LNCAP (cell line): Measurements from ENCODE around the gene KCNK4.

Experiments used
- CTCF ChIP-seq: fragments of 450-650 bp; IDR thresholded peaks from 2 replicates; pipeline ENCODE4 v1.5.1; 2017; ENCODE audit warnings: mild to moderate bottlenecking

KCNK4 gene

DNA sequence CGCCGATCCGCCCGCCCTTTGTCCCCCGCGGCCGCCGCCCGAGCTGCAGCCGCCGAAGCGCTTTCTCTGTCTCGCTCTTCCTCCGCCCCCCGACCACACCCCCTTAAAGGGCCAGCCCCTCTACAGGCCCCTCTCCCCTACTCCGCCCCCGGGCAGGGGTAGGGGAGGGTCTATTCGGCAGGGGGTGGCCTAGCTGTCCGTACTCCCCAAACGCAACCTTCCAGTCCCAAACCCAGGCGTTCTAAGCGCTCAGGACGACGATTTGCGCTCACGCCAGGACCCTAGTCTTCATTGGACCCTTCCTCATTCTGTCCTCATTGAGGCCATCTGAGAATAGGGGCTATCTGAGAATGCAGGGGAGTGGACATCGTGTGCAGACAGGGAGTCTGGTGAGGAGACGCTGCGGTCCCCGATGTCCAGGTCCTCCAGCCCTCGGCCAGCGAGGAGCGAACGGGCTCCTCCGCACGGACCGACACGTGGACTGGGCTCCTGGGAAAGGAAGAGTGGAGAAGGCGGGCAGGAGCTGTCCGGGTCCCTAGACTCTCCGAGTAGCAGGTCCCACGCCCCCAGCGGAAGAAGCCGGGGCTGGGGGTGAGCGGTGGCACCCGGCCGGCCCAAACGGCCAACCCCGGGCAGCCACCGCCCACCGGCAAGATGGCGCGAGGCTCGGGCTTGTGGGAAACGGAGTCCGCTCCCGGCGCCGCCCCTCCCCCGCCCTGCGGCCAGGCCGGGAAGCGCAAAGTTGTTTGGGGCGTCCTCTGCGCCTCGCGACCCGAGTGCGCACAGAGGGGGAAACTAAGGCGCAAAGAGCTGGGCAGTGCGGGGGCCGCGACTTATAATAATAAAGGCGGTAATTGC lies 44.0 kb upstream of the KCNK4 start, which contains the start of gene PPP1R14B:
Gene PPP1R14B (minus strand): TSS at position 73 of the 858 bp plus-strand sequence. CDS start 270 bp downstream, outside the sequence.
- no peak for TF ChIP-seq CTCF

DNA sequence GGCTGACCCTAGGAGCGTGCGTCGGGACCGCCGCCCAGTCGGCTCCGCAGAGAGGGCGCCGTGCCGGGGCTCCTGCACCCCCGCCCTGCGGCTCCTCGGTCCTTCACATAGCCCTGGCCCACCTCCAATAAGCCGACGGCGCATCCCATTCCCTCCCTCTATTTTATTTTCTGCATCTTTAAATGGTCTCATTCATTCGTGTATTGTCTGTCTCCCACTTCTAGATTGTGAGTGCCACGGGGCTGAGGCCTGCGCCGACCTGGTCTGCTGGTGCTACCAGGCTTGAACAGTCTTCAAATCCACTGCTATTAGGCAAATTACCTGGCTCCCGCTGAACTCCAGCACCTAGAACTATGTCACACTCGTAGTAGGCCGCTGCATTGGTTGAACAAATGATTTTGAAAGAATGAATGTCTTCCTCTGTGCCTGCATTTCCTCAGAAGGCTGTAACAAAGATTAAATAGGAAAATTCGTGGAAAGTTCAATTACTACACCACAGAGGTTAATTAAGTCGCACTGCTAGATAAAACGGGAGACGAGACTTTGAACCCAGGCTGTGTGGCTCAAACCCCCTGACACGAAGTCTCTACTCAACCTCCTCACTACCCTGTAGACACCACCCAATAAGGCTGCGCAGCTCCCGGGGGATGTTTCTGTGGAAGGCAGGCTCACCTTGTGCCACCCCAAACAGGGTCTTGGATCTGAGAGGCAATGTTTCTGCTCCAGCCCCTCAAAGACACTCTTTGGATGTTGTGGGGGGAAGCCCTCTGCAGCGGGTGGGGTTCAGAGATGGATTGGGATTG lies 43.2 kb upstream of the KCNK4 start:
- TF ChIP-seq CTCF, result no peak

DNA sequence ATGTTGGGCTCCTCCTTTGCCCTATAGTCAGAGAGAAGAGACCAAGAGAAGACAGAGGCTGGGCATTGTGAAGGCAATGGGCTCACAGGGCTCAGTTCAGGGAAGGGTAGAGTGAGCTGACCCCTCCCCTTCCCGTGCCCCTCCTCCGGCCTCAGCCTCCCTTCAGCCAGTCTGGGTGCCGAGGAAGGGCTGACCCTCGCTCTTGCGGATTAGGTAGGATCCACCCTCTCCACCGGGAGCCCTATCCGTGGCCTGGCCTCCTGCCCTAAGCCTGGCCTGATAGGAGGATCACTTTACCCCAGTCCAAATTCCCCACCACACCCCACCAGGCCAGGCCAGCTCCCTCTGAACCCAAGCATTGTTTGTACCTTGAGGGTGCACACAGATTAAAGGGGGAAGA lies 42.5 kb upstream of the KCNK4 start:
- no peak for TF ChIP-seq CTCF

DNA sequence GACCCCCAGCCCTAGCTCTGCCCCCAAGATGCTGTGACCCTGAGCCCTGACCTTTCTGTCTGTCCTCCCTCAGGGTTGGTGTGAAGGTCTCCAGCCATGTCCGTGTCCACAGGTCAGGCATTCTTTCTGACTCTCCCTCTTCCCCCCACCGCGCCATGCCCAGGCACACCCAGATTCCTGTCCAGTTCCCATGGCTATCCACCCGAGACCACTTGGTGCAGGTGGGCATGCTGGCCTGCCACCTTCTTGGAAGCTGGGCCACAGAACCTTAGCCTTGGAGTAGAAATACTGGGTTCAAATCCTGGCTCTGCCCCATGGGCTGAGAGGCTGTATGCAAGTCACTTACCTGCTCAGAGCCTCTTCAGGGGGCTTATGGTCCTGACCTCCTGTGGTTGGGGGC lies 42.1 kb upstream of the KCNK4 start:
- TF ChIP-seq CTCF, result no peak

GRCh38 chr11:64249563-64250414 lies 41.3 kb upstream of the KCNK4 start:
- TF ChIP-seq CTCF, result no peak

- no peak for TF ChIP-seq CTCF
Measured at GRCh38 chr11:64250415-64251015, 40.6 kb upstream of the KCNK4 start.
